ENCODE measurements around the gene CNTN3.

CNTN3 gene

DNA sequence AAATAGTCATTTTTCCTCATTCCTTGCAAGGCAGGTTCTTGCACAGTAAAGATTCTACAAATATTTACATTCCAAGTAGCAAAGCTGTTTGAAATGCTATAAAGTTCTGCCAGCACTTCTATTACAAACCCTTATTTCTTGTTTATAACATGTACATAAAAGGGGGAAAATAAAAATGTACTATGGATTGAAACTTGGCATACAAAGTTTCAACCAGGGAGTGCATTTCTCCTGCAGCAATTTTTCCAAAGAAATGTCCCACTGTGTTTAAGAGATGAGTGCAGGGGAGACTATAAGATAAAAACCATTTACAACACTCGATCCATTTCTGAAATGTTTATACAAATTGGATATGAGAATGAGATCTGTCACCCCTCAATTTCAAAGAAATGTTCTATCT lies 3.3 kb downstream of the CNTN3 start:
- no peak for DNase-seq (ENCODE audit: low read depth in 1 of 2, low spot score in 1 of 2)

DNA sequence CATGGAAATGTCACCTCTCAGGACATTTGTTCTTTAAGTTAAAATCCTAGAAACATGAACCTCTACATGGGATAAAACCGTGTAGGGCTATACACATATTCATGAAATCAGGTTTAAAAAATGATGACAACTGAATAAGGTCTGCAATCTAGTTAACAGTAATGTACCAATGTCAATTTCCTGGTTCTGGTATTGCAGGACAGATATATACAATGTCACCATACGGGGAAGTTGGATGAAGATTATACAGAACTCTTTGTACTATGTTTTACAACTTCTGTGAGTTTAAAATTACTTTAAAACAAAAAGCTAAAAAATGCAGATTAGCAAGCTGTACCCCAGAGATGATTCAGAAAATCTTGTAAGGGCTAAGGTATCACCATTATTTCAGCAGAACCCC lies 6.7 kb downstream of the CNTN3 start:
- no peak for DNase-seq (ENCODE audit: low read depth in 1 of 2, low spot score in 1 of 2)

DNA sequence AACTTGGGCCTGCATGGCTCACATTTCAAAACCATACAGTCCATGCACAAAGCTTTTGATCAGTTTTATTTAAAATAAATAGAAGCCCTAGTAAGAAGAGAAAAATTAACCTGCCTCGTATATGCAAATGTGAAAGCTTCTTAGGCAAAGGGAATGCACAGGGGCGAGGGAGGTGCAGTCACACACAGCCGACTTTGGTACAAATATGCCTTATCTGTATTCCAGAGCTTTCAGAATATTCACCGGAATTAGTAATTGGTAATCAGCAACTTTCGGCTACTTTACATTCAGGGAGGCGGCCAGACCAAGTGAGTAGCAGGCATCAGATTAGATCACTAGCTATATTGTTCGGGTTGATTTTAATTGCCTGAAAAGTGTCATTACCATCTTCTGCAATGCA lies 7.5 kb downstream of the CNTN3 start:
- DNase-seq (ENCODE audit: low read depth in 1 of 2, low spot score in 1 of 2), result no peak

DNA sequence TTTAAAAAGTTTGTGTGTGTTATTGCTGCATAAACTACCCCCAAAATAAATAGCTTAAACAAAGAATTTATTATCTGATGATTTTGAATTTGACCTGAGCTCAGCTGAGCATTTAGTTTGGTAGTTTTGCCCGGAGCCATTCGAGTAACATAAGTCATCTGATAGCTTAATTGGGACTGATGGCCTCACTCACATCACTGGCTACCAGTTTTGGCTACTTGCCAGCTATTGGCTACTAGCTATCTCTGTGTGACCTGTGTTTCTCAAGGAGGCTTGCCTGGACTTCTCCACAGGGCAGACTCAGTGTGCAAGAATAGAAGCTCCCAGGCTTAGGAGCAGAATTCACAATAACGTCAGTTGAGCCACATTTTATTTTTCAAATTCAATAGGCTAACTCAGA lies 9.0 kb downstream of the CNTN3 start:
- DNase-seq (ENCODE audit: low read depth in 1 of 2, low spot score in 1 of 2), result no peak

DNA sequence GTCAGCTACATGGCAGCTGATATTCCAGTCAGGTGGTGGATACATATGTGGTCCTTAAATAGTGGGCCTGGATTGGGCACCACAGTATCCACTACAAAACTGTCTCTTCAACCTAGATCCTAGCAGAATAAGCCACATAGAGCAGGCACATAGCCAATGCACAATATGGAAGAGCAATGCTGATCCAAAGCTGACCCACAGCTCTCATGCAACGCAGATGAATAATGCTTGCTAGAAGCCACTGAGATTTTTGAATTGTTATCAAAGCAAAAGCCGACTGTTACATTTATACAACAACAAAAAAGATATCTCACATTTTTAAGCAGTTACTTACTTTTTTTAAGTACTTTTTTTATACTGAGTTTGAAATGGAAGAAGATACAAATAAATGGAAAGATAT lies 11.2 kb downstream of the CNTN3 start:
- no peak for DNase-seq (ENCODE audit: low read depth in 1 of 2, low spot score in 1 of 2)

DNA sequence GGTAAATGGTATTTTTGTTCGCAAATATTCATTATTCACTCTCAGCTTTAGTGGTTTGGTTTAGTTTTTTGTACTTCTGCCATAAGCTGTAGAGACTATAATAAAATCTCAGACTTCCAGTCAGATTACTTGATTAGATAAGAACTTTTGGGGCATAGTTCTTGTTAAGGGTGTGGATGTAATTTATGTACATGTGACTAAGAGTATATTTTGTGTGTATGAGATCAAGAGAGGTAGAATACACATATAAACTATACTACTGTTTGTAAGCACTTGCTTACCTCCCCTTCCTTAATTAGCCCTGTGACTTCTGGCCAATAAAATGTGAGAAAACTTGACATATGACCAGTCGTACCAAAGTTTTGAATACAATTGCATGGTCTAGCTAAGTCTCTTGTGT lies 12.0 kb downstream of the CNTN3 start:
- no peak for DNase-seq (ENCODE audit: low read depth in 1 of 2, low spot score in 1 of 2)

DNA sequence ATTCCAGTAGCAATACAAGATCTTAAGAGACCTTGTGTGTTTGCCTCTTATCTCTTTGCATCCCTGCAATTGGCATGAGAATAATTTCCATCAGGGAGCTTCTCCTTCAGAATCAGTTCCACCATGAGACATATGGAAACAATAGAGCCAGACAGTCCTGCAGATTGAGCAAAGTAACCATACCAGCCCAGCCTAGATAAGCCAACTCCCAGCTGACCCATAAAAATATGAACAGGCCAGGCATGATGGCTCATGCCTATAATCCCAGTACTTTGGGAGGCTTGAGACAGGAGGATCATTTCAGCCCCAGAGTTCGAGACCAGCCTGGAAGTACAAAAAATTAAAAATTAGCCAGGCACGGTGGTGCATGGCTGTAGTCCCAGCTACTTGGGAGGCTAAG lies 12.7 kb downstream of the CNTN3 start:
- no peak for DNase-seq (ENCODE audit: low read depth in 1 of 2, low spot score in 1 of 2)

DNA sequence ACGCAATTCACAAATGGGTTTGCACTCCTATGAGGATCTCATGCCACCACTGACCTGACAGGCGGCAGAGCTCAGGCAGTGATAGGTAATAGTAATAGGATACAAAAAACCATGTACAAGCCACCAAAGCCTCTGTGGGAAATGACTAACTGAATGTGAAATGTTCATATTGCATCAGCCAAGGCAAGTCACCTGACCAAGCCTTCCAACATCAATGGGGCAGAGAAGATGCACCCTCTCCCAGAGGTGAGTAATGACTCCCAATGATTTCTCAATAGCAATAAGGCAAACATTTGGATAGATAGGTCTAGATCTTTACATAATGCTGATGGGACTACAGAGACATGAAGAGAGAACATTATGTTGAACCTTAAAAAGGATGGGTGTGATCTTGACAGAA lies 14.9 kb downstream of the CNTN3 start:
- no peak for DNase-seq (ENCODE audit: low read depth in 1 of 2, low spot score in 1 of 2)

DNA sequence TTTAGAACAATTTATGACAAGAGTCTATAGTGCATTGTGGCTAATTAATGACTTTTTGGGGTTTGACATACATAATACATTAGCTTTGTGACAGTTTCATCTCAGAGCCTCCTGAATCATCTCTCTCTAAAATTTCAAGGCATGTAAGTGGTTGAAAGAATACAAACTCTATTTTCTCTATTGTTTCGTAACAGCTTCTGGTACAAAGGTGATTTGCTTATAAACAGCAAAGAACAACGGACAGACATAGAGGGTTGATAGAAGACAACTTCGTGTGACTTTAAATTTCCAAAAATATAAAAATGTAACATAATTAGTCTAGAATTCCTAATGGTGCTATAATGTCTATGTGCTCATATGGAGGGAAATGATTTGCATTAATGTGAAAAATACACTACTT lies 21.3 kb downstream of the CNTN3 start:
- no peak for DNase-seq (ENCODE audit: low read depth in 1 of 2, low spot score in 1 of 2)

DNA sequence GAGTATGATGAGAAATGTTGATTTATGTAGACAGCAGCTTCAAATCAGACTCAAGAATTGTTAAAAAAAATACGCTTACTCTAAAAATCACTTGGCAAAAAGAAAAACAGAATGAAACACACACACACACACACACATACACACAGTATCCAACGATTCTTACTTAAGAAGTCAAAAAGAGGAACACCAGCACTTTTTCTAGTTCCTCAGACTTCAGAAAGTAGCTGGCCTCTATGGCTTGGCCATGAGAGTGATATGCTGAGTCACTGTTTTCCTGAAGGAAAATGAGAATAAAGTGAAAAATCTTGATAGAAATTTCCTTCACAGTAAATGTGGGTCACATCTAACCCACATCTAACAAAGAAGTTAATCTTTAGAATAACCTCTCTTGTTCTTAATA lies 22.1 kb downstream of the CNTN3 start:
- no peak for DNase-seq (ENCODE audit: low read depth in 1 of 2, low spot score in 1 of 2)

DNA sequence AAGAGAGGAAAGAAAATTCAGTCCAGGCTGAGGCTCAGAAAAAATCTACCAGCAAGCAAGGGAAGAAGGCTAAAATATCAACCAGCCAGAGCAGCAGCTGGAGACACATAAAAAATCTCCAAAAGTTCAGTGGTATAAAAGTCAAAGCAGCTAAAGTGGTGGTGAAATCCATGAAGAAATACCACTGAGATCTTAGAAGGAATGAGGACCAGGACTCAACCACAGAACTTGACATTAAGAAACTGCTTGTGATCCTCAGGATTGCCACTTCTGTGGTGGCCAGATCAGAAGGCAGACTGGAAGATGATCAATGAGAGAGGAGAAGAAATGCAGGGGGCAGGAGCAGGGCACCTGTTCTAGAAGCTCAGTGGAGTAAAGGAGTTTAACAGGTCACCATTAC lies 22.5 kb downstream of the CNTN3 start:
- no peak for DNase-seq (ENCODE audit: low read depth in 1 of 2, low spot score in 1 of 2)

DNA sequence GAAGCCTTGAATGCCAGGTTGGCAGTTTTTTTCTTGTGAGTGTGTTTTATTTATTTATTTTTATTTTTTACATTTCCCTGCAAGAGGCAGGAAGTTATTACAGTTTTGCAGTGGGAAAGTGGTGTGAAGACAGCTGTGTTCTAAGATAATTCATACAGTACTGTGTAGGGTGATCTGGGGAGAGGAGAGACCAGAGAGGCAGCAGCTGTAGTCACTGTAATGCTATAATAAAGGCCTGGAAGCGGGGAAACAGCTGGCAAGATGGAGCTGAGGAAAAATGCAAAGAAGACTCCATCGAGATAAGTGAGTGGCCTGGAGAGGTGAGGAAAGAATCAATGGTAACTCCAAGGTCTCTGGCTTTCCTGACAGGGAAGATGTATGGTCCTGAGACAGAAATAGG lies 23.1 kb downstream of the CNTN3 start:
- no peak for DNase-seq (ENCODE audit: low read depth in 1 of 2, low spot score in 1 of 2)

DNA sequence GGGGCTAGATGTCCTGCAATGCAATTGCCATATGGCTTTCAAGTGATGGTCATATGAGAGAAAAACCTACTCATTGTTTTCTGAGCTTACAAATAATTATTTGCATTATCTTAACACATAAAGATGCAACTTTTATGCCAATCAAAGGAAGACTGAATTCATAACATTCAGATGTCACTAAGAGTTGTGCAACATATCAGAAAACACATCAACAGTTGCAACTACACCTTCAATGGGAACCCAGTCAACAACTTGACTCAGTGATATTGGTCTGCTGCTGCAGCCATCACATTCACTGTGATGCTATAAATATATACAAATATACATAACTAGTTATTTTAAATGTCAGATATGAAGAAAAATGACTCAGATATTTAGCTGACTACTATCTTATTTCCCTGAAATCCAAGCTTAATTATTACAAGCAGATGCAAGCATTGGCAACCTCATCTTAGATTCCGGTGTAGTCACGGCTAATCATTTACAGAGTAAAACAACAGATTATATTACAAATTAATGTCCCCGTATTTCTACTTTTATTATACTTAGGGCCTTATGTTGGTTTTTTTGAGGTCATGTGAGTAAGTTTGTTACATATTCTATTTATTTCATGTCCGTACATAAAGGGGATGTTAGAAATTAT lies 23.7 kb downstream of the CNTN3 start:
- no peak for DNase-seq (ENCODE audit: low read depth in 1 of 2, low spot score in 1 of 2)

DNA sequence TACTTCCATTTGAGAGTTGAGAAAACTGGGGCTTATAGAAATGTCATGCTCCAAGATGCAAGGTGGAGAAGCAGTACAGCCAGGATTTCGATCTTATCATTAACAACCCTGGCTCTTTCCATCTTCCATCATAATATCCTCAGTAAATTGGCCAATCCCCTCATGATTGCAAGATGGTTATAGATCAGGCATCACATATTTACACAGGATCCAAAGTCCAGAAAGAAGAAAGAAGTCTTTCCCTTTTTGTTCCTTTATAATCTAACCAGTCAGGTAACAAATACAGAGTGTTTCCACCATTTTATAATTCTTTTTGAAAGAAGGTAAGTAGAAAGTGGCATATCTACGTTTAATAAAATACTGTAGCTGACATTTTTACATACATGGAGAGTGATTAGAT lies 29.7 kb downstream of the CNTN3 start:
- no peak for DNase-seq (ENCODE audit: low read depth in 1 of 2, low spot score in 1 of 2)

DNA sequence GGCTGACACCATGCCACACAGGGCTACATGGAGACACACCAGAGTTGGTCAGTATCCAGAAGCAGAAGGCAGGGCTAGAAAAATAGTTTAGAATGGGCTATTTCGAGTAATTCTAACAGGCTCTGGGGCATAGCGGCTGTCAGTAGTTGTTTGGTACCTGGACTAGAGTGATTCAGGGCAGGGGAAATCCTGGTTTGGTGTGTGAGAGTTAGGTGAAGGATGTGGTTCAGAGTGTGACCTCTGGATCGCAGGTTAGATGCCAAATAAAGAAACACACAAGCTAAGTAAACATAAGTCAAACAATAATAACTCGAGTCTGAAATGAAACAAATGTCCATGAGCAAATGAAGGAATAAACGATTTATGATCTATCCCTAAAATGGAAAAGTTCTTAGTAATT lies 31.5 kb downstream of the CNTN3 start:
- DNase-seq (ENCODE audit: low read depth in 1 of 2, low spot score in 1 of 2), result no peak

DNA sequence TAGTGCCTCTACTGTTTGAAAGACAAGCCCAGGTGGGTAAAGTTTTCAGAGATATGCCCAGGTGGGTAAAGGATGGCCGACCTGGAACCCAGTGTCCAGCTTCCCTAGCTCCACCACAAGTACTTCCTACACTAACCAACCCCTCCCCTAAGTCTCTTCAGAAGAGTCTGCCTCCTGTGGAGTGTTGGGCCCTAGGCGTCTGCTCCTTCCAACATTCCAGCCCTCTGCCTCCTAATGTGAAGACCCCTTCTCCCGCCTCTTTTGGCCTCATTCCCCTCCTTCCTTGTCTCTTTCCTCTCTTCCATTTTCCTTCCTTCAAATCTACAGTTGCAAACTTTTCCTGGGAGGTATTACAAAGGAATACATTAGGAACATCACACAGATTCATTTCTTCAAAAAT lies 38.6 kb downstream of the CNTN3 start:
- no peak for DNase-seq (ENCODE audit: low read depth in 1 of 2, low spot score in 1 of 2)

DNA sequence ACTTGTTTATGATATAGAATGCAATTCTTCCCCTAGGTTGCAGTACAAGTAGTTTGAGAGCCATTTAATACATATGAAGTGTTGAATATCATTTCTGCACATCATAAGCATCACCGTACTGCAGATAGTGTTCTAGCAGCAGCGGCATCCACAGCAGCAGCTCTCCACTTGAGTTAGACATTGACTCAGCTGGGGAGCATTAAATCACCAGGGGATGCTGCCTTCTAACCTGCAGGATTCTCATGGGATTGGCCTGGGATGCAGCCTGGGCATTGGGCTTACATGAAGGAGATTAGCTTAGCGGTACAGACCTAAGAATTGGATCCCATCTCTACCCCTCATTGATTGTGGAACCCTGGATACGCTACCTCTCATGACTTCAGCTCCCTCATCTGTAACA lies 43.3 kb downstream of the CNTN3 start:
- DNase-seq (ENCODE audit: low read depth in 1 of 2, low spot score in 1 of 2), result no peak
